Upper lobe of left lung (tissue), 4 donors: ENCODE measurements around the gene MALSU1.

Experiments used
- EP300 ChIP-seq, 4 donors: sonication (generic); formaldehyde crosslinking; IDR thresholded peaks; one replicate each; pipeline ENCODE4 v1.5.1; 2017; ENCODE audit warnings: antibody characterized with exemption in 4 of 4, control low read depth in 2 of 4
- POLR2A ChIP-seq, 4 donors: fragments of 450-650 bp; IDR thresholded peaks; one replicate each; pipeline ENCODE4 v1.5.1; 2016 to 2017; ENCODE audit warnings: antibody characterized with exemption in 4 of 4, mild to moderate bottlenecking in 2 of 4
- POLR2AphosphoS5 ChIP-seq, 2 donors: sonication (generic); formaldehyde crosslinking; IDR thresholded peaks; one replicate each; pipeline ENCODE4 v1.5.1; 2017; ENCODE audit warnings: antibody characterized with exemption in 2 of 2
- TF ChIP-seq, protein P1 (sequence below), 6 experiments: fragments of 450-650 bp in 4 of 6; fragments of 200-600 bp in 2 of 6; sonication (generic) in 2 of 6; IDR thresholded peaks; one replicate each; pipeline ENCODE4 v1.5.1; 2016 to 2019; ENCODE audit warnings: antibody characterized with exemption in 6 of 6

DNA sequence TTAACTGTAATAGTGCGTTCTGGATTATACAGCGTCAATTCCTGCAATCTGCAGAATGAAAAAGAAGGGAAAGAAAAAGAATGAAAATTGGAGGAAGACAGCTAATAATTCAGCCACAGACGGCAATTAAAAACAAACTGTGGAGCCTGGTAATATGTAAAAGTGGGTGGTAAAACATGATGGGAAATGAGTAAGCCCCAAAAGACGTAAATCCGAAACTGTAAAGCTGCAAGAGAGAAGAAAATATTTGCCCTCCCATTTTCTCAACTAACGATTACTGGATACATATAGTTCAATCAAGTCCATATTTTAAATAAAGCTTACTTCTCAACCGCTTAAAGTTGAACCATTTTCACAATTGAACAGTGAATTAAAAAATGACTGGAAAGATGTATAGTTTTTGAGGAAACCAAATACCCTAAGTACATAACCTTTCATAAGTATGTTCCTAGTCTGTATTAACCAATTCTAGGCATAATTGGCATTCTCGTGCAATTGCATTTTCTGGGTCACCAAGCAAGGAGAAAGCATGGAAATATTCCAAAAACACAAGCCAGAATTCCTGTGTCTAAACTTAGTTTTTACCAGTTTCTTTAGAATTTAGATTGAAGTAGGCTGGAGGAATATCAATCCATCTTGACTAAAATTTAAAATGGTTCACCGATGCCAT, 44.8 kb downstream of the MALSU1 start:
- TF ChIP-seq, protein P1, sequence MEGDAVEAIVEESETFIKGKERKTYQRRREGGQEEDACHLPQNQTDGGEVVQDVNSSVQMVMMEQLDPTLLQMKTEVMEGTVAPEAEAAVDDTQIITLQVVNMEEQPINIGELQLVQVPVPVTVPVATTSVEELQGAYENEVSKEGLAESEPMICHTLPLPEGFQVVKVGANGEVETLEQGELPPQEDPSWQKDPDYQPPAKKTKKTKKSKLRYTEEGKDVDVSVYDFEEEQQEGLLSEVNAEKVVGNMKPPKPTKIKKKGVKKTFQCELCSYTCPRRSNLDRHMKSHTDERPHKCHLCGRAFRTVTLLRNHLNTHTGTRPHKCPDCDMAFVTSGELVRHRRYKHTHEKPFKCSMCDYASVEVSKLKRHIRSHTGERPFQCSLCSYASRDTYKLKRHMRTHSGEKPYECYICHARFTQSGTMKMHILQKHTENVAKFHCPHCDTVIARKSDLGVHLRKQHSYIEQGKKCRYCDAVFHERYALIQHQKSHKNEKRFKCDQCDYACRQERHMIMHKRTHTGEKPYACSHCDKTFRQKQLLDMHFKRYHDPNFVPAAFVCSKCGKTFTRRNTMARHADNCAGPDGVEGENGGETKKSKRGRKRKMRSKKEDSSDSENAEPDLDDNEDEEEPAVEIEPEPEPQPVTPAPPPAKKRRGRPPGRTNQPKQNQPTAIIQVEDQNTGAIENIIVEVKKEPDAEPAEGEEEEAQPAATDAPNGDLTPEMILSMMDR (IDR thresholded peaks at IDR 0.05), result no peak
- TF ChIP-seq POLR2A (IDR thresholded peaks at IDR 0.05), result no peak
- no peak for TF ChIP-seq EP300 (IDR thresholded peaks at IDR 0.05)
- no peak for TF ChIP-seq POLR2AphosphoS5 (IDR thresholded peaks at IDR 0.05)
